ENCODE data around the gene DNAAF1.
A peak's percentile ranks its signal among the peaks of the same experiment; 100 is the strongest.

DNAAF1 gene

GRCh38 chr16:84153660-84154214 is 8.6 kb downstream of the DNAAF1 start:
- no peak overlapping the region for H3K4me3 ChIP-seq (ENCODE audit: low read depth, low read length)
- TF ChIP-seq CTCF (IDR thresholded peaks at IDR 0.05; ENCODE audit: low read depth, low read length), result no peak
- H3K36me3 ChIP-seq, result no peaks in the 10 kb centered on the region
- no peaks in the 10 kb centered on the region for H3K4me1 ChIP-seq
- no peaks in the 10 kb centered on the region for H3K9me3 ChIP-seq
- peaks cover 32% of the 10 kb centered on the region for H3K27me3 ChIP-seq
- no peak for DNase-seq

- Histone ChIP-seq H3K4me1 (no peaks in the 10 kb centered on the region), H3K36me3 (no peaks in the 10 kb centered on the region), H3K9me3 (no peaks in the 10 kb centered on the region), H3K27me3 (peaks cover 41% of the 10 kb centered on the region), H3K4me3 (ENCODE audit: low read depth, low read length) (no peak overlapping the region)
- DNase-seq, result no peak
- no peak for TF ChIP-seq CTCF (IDR thresholded peaks at IDR 0.05; ENCODE audit: low read depth, low read length)
Measured at GRCh38 chr16:84155226-84155625, 10.1 kb downstream of the DNAAF1 start.

GRCh38 chr16:84155771-84156170 is 10.7 kb downstream of the DNAAF1 start:
- Histone ChIP-seq H3K4me1 (no peaks in the 10 kb centered on the region), H3K36me3 (no peaks in the 10 kb centered on the region), H3K9me3 (no peaks in the 10 kb centered on the region), H3K4me3 (ENCODE audit: low read depth, low read length) (no peak overlapping the region), H3K27me3 (peaks cover 46% of the 10 kb centered on the region)
- no peak for TF ChIP-seq CTCF (IDR thresholded peaks at IDR 0.05; ENCODE audit: low read depth, low read length)
- DNase-seq, result no peak

GRCh38 chr16:84156342-84156784 is 11.3 kb downstream of the DNAAF1 start:
- H3K27me3 ChIP-seq, result peaks cover 51% of the 10 kb centered on the region
- no peaks in the 10 kb centered on the region for H3K4me1 ChIP-seq
- TF ChIP-seq CTCF (IDR thresholded peaks at IDR 0.05; ENCODE audit: low read depth, low read length), result no peak
- H3K4me3 ChIP-seq (ENCODE audit: low read depth, low read length), result no peak overlapping the region
- H3K36me3 ChIP-seq, result no peaks in the 10 kb centered on the region
- no peak for DNase-seq
- no peaks in the 10 kb centered on the region for H3K9me3 ChIP-seq

GRCh38 chr16:84159007-84159406 is 13.9 kb downstream of the DNAAF1 start:
- Histone ChIP-seq H3K27me3 (peaks cover 66% of the 10 kb centered on the region), H3K4me3 (ENCODE audit: low read depth, low read length) (peak overlapping the region; percentile 19; the same call in 1 of the 2 replicates), H3K36me3 (no peaks in the 10 kb centered on the region), H3K9me3 (no peaks in the 10 kb centered on the region), H3K4me1 (no peaks in the 10 kb centered on the region)
- DNase-seq, result no peak
- TF ChIP-seq CTCF (IDR thresholded peaks at IDR 0.05; ENCODE audit: low read depth, low read length), result no peak

GRCh38 chr16:84159800-84160199 is 14.7 kb downstream of the DNAAF1 start:
- TF ChIP-seq CTCF (IDR thresholded peaks at IDR 0.05; ENCODE audit: low read depth, low read length), result no peak
- no peak for DNase-seq
- peaks cover 74% of the 10 kb centered on the region for H3K27me3 ChIP-seq
- no peaks in the 10 kb centered on the region for H3K36me3 ChIP-seq
- H3K9me3 ChIP-seq, result no peaks in the 10 kb centered on the region
- H3K4me1 ChIP-seq, result no peaks in the 10 kb centered on the region
- no peak overlapping the region for H3K4me3 ChIP-seq (ENCODE audit: low read depth, low read length)
